Ramos (cell line): ENCODE data around the gene NCAPD2.

Source experiments
- in situ Hi-C: fragments of 300-500 bp; cut with MboI; formaldehyde crosslinking; loops from one replicate; pipeline ENCODE4 v1.14.3; 2022; ENCODE audit warnings: low sequenced_read_pairs; ENCODE audit not compliant: unreplicated experiment

NCAPD2 gene

DNA sequence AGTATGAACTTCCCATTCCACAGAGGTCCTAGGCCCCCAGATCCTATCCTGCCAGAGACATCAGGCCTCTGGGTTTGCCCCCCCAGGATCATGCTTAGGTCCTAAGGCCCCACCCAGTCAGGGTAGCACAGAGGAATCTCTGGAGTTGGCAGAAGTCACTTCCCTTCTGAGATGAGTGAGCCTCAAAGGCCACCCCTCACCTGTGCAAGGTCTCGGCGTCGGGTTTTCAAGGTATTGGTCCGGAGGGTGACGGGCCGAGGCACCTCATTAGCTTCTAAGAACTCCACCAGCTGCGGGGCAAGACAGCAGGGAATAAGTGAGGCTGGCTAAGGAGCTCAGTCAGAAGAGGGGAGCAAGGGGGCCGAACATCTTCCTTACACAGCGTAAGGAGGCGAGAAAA is 69.0 kb downstream of the NCAPD2 start:
- in situ Hi-C loops, result no loop called here

DNA sequence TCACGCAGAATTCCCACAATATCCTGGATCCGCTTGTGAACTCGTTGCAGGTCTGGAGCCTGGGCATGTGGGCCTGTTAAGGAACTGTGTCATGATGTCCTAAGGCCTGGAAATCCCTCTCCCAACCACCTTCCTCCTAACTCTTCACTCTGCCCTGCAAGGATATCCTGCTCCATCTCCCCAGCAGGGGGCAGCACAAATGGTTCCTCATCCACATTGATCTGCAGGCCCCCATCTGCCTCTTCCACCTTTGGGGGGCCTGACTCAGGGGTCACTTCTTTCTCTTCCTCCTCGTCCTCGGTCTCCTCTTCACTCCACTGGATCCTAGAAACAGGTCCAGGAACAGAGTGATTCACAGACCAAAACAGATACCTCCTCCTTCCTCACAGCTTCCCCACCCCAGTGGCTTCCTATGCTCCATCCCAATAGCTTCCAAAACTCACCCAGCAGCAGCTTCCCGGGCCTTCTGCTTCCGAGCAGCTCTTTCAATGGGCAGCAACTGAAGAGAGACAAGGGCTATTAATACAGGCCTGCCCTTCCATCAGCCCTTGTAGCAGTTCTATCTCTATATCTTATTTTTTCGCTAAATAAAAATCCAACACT is 69.6 kb downstream of the NCAPD2 start:
- in situ Hi-C loops, result no loop called here

DNA sequence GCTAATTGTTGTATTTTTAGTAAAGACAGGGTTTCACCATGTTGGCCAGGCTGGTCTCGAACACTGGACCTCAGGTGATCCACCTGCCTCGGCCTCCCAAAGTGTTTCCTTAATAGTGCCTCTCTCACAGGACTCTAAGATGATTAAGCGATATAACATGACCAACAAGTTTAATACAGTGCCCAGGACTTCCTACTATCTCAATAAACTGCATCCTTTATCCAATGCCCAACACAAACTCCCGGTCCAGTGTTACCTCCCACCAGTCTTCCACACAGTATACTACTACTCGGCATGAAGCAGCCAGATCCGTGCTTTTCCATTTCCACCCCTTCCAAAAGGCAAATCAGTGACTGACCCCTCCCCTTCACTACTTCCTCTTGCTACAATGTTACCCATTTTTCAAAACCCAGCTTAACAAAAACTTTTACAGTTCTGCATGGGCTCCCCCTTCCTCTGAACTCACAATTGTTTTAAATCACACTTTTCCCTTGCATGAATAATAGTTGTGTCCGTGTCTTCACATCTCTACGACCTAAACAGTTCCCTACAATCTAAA is 73.3 kb downstream of the NCAPD2 start:
- in situ Hi-C loops, result no loop called here

DNA sequence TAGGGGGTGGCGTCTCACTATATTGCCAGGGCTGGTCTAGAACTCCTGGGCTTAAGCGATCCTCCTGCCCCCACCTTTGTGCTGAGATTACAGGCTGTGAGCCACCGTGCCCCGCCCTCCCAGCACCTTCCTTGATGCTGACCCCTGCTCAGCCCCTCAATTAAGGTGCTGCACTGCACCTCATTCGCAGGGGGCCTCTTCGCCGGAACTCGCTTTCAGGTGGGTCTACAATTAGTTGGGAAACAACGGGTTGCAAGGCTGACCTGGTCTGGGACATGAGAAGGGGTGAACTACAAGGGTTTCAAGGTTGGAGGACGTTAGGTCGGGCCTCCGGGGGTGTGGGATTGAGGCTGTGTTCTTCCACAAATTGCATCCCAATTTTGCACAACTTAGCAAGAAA is 75.4 kb downstream of the NCAPD2 start:
- in situ Hi-C loops, result no loop called here

DNA sequence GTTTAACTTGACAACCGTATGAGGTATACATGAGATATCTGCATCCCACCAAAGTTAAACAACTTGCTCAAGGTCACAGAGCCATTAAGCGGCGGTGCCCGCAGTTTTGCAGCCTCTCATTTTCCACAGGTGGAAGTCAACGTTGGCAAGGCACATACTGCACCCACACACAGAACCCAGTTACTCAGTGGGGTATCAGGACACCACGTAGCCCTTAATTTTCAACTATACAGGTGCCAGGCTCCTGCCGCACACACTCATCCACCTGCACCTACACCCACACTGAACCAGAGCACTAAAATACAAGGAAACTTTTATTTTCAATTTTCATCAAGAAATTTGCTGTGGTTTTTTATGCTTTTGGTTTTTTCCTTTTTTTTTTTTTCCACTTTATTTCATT is 75.9 kb downstream of the NCAPD2 start:
- in situ Hi-C loops, result no loop called here

DNA sequence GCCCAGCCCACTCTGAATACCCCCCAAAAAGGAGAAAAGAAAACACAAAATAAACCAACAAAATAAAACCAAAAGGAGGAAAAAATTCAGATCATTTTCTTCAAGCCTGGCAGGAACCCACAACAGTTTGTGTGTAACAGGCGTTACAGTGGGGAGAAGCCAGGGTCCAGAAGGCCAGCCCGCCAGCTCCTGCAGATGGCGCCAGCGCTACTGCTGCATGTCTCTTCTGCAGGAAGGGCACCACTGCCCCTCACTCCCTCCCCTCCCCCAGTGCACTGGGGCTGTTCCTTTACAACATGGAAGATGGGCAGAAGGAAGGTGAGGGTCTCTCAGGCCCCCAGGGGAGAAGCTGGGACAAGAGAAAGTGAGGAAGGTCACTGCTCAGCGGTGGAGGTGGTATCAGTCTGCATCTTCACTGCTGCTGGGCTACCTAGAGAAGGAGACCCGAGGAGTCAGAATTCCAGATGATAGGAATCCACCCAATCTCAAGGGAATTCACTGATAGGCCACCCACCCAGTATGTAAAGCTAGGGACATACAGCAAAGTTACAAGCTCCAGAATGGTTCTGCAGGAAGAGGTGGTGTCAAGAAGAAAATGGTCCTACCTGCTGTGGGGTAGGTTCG is 76.5 kb downstream of the NCAPD2 start:
- in situ Hi-C loops, result no loop called here

DNA sequence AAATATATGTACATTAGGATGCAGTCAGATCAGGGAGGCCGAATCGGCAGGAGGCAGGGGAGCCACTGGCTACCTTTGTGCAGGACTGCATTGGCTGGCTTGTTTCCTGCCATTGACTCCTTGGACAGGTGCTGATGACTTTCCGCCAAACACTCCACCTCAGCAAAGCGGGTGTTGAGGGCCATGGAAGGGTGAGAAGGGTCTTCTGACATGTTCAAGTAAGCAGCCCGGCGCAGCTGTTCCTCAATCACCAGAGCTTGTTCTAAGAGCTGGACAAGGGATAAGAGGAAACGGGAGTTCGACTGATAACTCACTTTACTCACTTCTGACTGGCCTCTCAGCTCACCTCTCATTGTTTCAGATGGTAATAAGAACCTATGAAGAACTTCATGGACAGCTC is 79.1 kb downstream of the NCAPD2 start:
- in situ Hi-C loops, result no loop called here

DNA sequence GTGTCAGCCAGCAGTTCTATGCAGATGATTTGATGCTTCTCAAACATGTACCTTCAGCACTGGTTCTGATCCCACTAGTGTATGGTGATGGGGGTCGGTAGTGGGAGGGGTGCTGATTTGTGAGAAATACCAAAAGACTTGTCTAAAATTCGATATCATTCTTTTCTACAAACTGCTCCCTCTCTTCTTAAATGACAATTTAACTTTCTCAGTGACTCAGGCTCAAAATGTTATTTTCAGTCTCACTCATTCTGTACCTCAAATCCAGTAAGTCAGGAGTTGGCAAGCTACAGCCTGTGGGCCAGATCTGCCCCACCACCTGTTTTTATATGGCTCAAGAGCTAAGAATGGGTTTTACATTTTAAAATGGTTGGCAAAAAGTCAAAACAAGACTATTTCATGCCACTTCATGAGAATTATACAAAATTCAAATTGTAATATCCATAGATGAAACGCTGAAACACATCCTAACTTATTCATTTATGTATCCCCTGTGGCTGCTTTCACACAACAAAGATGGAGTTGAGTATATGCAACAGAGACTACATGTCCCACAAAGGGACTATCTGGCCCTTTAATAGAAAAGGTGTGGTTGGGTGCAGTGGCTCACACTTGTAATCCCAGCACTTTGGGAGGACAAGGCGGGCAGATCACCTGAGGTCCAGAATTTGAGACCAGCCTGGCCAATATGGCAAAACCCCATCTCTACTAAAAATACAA is 80.8 kb downstream of the NCAPD2 start:
- in situ Hi-C loops, result no loop called here

DNA sequence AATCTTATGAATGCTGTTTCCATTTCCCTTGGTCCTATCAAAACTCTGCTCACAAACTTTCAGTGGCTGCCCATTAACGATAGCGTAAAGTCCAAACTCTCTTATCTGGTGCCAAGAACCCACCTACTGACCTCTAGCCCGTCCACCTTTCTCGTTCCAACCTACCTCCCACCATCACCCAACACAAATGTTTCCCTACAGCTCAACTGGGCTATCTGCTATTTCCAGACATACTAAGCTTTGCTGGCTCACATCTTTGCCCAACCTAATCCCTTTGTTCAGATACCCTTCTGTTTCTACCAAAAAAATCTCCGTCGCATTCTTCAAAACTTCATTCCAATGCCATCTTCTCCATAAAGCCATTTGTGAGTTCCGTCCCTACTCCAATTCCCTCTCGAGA is 81.7 kb downstream of the NCAPD2 start:
- in situ Hi-C loops, result no loop called here
